Ishikawa (cell line): Measurements from ENCODE around the gene ZBTB7C.

Experiments
- TAF1 ChIP-seq: IDR thresholded peaks from 2 replicates; pipeline ENCODE4 v1.6.1; 2012; ENCODE audit warnings: low read depth, mild to moderate bottlenecking
- TEAD4 ChIP-seq: IDR thresholded peaks from 2 replicates; pipeline ENCODE4 v1.6.1; 2012
- TF ChIP-seq, protein P1 (sequence below): IDR thresholded peaks from 2 replicates; pipeline ENCODE4 v1.6.1; 2012

DNA sequence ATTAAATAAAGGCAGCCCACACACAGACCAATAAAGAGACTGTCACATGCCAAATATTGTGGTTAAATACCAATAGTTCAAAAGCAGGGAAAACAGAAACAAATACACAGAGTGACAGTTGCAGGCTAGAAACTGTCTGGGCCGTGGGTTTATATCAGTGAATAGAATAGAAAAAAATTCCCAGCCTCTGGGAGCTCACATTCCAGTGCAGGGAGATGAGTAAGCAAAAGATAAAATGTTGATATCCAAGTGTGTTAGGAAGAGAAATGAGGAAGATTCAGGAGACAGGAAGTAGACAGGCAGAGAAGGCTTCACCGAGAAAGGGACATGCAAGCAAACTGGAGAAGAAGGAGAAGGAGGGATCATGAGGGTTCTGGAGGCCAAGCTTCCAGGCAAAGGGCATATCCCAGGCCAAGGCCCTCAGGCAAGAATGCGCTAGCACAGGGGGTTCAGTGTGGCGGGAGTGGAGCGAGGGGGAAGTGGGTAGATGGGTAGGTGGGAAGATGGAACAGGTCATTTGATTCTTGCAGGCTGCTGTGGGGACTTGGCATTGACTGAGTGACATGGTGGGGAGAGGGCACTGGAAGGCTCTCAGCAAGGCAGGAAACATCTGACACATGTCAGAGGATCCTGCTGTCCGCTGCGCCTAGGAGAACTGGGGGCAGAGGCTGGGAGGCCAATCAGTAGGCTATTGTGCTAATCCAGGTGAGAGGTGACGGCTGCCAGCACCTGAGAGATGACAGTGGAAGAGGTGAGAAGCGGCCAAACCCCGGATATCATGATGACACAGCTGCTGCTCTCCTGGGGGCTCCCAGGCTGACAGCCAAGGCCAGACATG is 89.2 kb downstream of the ZBTB7C start:
- TF ChIP-seq TAF1 (no peak), TEAD4 (no peak)
- TF ChIP-seq, protein P1, sequence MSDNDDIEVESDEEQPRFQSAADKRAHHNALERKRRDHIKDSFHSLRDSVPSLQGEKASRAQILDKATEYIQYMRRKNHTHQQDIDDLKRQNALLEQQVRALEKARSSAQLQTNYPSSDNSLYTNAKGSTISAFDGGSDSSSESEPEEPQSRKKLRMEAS: no peak
